ENCODE data around the gene BACH2. TPM values are rescaled to one million over a fixed set of nuclear protein-coding genes. Genes with fewer than 3 reads are reported as not detected.
A peak's percentile ranks its signal among the peaks of the same experiment; 100 is the strongest.

Gene BACH2
- total and polyA plus RNA-seq, 7 donors = under 0.01 to 5.6 (median 1.4) TPM

DNA sequence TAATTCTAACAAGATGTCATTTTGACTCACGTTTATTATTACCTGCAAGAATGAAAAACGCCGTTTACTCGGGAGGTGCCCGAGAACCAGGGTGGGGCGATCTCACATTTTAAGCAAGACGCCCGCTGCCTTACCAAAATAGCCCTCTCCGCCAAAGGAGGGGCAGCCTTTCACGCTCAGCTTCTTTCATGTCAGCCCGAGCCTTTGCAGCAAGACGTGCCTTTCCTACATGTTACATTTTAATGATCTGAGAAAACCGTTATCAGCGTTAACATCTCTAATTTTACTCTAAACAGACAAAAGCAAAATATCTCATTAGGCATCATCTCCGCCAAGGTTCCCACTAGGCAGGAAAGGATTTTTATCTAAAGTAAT is 2.0 kb downstream of the BACH2 start:
- intact Hi-C loops (cut with DNase I) = loop anchor here (2.0 to 10.0 kb wide), 4 partner anchors 98 to 350 kb away; partner anchors contain the start of gene MAP3K7
- no peak for TF ChIP-seq EP300 (IDR thresholded peaks at IDR 0.05)
- TF ChIP-seq, protein P1, sequence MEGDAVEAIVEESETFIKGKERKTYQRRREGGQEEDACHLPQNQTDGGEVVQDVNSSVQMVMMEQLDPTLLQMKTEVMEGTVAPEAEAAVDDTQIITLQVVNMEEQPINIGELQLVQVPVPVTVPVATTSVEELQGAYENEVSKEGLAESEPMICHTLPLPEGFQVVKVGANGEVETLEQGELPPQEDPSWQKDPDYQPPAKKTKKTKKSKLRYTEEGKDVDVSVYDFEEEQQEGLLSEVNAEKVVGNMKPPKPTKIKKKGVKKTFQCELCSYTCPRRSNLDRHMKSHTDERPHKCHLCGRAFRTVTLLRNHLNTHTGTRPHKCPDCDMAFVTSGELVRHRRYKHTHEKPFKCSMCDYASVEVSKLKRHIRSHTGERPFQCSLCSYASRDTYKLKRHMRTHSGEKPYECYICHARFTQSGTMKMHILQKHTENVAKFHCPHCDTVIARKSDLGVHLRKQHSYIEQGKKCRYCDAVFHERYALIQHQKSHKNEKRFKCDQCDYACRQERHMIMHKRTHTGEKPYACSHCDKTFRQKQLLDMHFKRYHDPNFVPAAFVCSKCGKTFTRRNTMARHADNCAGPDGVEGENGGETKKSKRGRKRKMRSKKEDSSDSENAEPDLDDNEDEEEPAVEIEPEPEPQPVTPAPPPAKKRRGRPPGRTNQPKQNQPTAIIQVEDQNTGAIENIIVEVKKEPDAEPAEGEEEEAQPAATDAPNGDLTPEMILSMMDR (IDR thresholded peaks at IDR 0.05) = no peak
- no peak for TF ChIP-seq POLR2A (IDR thresholded peaks at IDR 0.05)
- TF ChIP-seq POLR2AphosphoS5 (IDR thresholded peaks at IDR 0.05) = no peak

DNA sequence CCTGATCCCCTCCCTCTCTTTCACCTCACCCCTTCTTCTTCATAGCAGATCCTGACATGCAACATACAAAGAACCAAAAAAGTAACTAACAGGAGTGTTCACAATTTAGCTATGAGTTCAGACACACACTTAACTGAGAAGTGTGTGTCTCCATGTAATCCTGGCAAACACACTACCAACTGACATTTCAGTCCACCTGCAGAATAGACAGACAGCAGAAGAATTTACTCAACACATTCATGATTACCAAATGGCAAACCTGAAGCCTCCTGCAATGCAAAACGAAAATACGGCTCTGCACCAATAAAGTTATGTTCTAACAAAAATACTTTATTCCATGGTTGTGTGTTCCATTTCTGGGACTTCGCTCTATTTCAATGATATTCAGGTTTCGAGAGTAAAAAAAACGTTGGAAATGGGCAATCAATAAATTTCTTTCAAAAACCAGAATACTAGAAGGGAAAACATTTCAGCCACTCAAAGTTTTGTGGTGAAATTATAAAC is 2.6 kb downstream of the BACH2 start:
- Histone ChIP-seq H3K4me1 (peaks cover 0 to 28% (median 11%) of the 10 kb centered on the region in 4 donors), H3K27me3 (no peaks in the 10 kb centered on the region), H3K27ac (no peak overlapping the region), H3K9me3 (no peaks in the 10 kb centered on the region), H3K4me3 (peak overlapping the region in 1 of 4 donors; percentile 96), H3K36me3 (no peaks in the 10 kb centered on the region)
- TF ChIP-seq POLR2AphosphoS5 (IDR thresholded peaks at IDR 0.05) (no peak), POLR2A (IDR thresholded peaks at IDR 0.05) (no peak), EP300 (IDR thresholded peaks at IDR 0.05) (no peak)
- TF ChIP-seq, protein P1 (IDR thresholded peaks at IDR 0.05) = no peak
- intact Hi-C loops (cut with DNase I) = loop anchor here (2.0 to 10.0 kb wide), 4 partner anchors 98 to 349 kb away; partner anchors contain the start of gene MAP3K7
- no peak for DNase-seq
- 65 to 79% methylated on average over 5 of the region's 5 CpGs for WGBS, 2 donors

More for the DNA sequence above, 2.0 kb downstream of the BACH2 start:
- Histone ChIP-seq H3K9me3 (no peaks in the 10 kb centered on the region), H3K27ac (peak overlapping the region in 2 of 4 donors; percentile 91 to 94), H3K36me3 (no peaks in the 10 kb centered on the region), H3K27me3 (no peaks in the 10 kb centered on the region), H3K4me1 (peaks cover 0 to 28% (median 11%) of the 10 kb centered on the region in 4 donors), H3K4me3 (peak overlapping the region; percentile 70 to 96 (median 86))
- 8 to 23% methylated on average over 15 of the region's 15 CpGs for WGBS, 2 donors
- no peak for DNase-seq

DNA sequence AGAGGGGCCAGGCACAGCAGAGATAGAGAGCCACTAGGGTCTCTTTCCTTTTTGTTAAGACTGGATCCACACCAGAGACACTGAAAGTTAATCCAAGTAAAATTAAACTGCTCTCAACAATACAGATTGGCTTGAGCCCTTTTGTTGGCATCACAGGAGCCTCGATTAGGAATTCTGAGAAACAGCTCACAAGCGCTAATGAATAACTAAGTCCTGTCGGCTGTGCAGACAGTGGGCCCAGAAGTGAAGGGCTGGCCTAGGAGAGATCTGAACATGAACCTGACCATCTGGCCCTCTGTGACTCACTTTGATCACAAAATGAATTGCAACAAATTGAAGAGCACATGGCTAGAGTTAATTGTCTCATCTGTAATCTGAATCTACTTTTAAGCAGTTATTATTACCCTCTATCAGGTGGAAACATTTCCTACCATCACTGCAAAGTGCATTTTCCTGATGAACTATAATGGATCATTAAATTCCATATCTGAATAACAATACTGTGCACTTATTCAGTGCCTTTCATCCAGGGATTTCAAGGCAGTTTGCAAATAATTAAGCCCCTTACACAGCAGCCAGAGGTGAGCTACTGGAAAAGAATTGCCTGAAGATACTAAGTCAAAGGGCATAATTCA is 3.2 kb downstream of the BACH2 start:
- TF ChIP-seq POLR2A (IDR thresholded peaks at IDR 0.05) (no peak), EP300 (IDR thresholded peaks at IDR 0.05) (no peak), POLR2AphosphoS5 (IDR thresholded peaks at IDR 0.05) (no peak)
- TF ChIP-seq, protein P1 (IDR thresholded peaks at IDR 0.05) = no peak
- Histone ChIP-seq H3K27ac (no peak overlapping the region), H3K4me1 (peaks cover 0 to 28% (median 11%) of the 10 kb centered on the region in 4 donors), H3K4me3 (no peak overlapping the region), H3K9me3 (no peaks in the 10 kb centered on the region), H3K36me3 (no peaks in the 10 kb centered on the region), H3K27me3 (no peaks in the 10 kb centered on the region)
- intact Hi-C loops (cut with DNase I) = loop anchor here (5.0 to 10.0 kb wide), 3 partner anchors 99 to 349 kb away; partner anchors contain the start of gene MAP3K7
- no peak for DNase-seq
- 84 to 95% methylated on average over 3 of the region's 3 CpGs for WGBS, 2 donors

DNA sequence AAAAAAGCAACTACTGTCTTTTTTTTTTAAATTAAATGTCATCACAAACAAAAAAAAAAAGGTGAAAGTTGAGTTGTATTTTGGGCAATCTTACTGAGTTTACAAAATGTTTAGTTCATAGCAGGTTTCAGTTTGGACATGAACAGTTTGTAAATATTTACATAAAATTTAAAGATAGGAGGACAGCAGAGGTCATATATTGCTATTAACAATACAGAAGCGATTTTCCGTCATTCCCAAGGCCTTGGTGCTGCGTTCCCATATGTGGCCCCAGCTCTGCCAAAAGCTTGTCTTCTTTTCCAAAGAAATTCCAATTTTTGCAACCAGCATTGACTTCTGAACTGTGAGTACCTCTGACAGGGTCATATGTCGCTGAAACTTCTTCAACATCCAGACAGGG is 5.1 kb downstream of the BACH2 start:
- TF ChIP-seq, protein P1 (IDR thresholded peaks at IDR 0.05) = no peak
- TF ChIP-seq POLR2AphosphoS5 (IDR thresholded peaks at IDR 0.05) (no peak), POLR2A (IDR thresholded peaks at IDR 0.05) (no peak), EP300 (IDR thresholded peaks at IDR 0.05) (no peak)
- Histone ChIP-seq H3K4me1 (peaks cover 0 to 20% (median 11%) of the 10 kb centered on the region in 4 donors), H3K27me3 (no peaks in the 10 kb centered on the region), H3K9me3 (no peaks in the 10 kb centered on the region), H3K4me3 (no peak overlapping the region), H3K27ac (no peak overlapping the region), H3K36me3 (no peaks in the 10 kb centered on the region)
- WGBS, 2 donors = 89 to 96% methylated on average over 4 of the region's 4 CpGs
- intact Hi-C loops (cut with DNase I) = loop anchor here (5.0 to 10.0 kb wide), 3 partner anchors 101 to 347 kb away; partner anchors contain the start of gene MAP3K7
- DNase-seq = no peak
